GM19239 (cell line): ENCODE results near the gene ABHD16B.
A peak's percentile ranks its signal among the peaks of the same experiment; 100 is the strongest.
"Not testable (repeated sequence)": the region's sequence is repeated elsewhere in the genome, so short reads cannot be mapped to it uniquely, and the experiment has no call there.

ENCODE experiments used
- DNase-seq: peaks from one replicate; pipeline ENCODE4 v3.0.0; 2011; ENCODE audit warnings: low spot score; ENCODE audit not compliant: insufficient read length
- FAIRE-seq: peaks from 2 replicates; lab custom pipeline; 2011; peaks lifted over from hg19 to GRCh38; lab: Jason Lieb, UNC

Gene ABHD16B

GRCh38 chr20:63853733-63854068 lies 7.6 kb upstream of the ABHD16B start:
- not testable (repeated sequence) for DNase-seq, FAIRE-seq

- FAIRE-seq (no peak), DNase-seq (no peak)
Measured at GRCh38 chr20:63854069-63854765, 7.1 kb upstream of the ABHD16B start.

- DNase-seq (no peak), FAIRE-seq (no peak)
Measured at GRCh38 chr20:63854766-63855362, 6.4 kb upstream of the ABHD16B start.

- no peak for FAIRE-seq
- no peak for DNase-seq
Measured at GRCh38 chr20:63855363-63856097, 5.8 kb upstream of the ABHD16B start.

GRCh38 chr20:63856098-63856511 lies 5.2 kb upstream of the ABHD16B start:
- no peak for DNase-seq

GRCh38 chr20:63857764-63858392 lies 3.4 kb upstream of the ABHD16B start:
- no peak for DNase-seq
- no peak for FAIRE-seq

More at GRCh38 chr20:63856098-63856511, 5.2 kb upstream of the ABHD16B start:
- FAIRE-seq: no peak

GRCh38 chr20:63858393-63859165 lies 2.7 kb upstream of the ABHD16B start:
- FAIRE-seq: no peak
- DNase-seq: no peak

- DNase-seq: no peak
- no peak for FAIRE-seq
Measured at GRCh38 chr20:63859166-63859699, 2.1 kb upstream of the ABHD16B start.

- no peak for FAIRE-seq
- DNase-seq: no peak
Measured at GRCh38 chr20:63860325-63861051, 810 bp upstream of the ABHD16B start.

- DNase-seq (no peak), FAIRE-seq (no peak)
Measured at GRCh38 chr20:63861981-63862901, 943 bp downstream of the ABHD16B start.

GRCh38 chr20:63863021-63863797 lies 1.9 kb downstream of the ABHD16B start:
- FAIRE-seq: no peak
- DNase-seq: no peak

- peak; percentile 98 for DNase-seq
- peak; percentile 77 for FAIRE-seq
Measured at GRCh38 chr20:63863798-63864544, 2.7 kb downstream of the ABHD16B start.

- no peak for DNase-seq
- FAIRE-seq: no peak
Measured at GRCh38 chr20:63864545-63864977, 3.3 kb downstream of the ABHD16B start.

- DNase-seq (peak; percentile 98), FAIRE-seq (peak; percentile 96)
Measured at GRCh38 chr20:63864978-63865640, 3.8 kb downstream of the ABHD16B start, which contains the start of gene TPD52L2. TSS of gene TPD52L2 (plus strand) at chr20:63865270. CDS start at chr20:63865366, 96 bp downstream.

GRCh38 chr20:63867042-63867441 lies 5.7 kb downstream of the ABHD16B start:
- not testable (repeated sequence) for FAIRE-seq

GRCh38 chr20:63868264-63868663 lies 7.0 kb downstream of the ABHD16B start:
- no peak for DNase-seq
- no peak for FAIRE-seq

More at GRCh38 chr20:63867042-63867441, 5.7 kb downstream of the ABHD16B start:
- DNase-seq: not testable (repeated sequence)
